ENCODE data around the gene MTA2. TPM values are rescaled to one million over a fixed set of nuclear protein-coding genes. Genes with fewer than 3 reads are reported as not detected.

MTA2 gene
- total RNA-seq, 4 donors from 2014 or later: 37.9 to 120 (median 78.2) TPM

DNA sequence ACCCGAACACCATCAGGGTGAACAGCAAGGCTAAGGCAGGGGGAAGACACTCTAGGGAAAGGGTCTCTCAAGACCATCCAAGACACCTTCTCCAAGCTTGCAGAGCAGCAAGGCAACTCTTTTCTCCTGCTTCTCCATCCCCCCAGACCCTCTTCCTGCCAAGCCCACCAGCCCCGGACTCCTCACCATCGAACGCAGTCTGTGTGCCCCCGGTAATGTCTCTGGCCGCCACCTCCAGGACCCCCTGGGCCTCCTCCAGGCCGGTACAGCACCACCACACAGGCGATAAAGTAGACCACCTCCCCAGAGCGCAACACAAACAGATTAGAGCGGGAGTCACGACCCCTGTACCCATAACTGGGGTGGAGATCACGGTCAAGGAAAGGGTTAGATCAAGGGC is 7.1 kb upstream of the MTA2 start:
- Histone ChIP-seq H3K36me3 (no peaks in the 10 kb centered on the region), H3K4me1 (peaks cover 0 to 10% of the 10 kb centered on the region in 2 donors), H3K4me3 (no peak overlapping the region), H3K27me3 (no peaks in the 10 kb centered on the region), H3K27ac (no peak overlapping the region), H3K9me3 (no peaks in the 10 kb centered on the region)
- intact Hi-C loops (cut with DNase I; ENCODE audit: low total_unique reads): no loop called here
- TF ChIP-seq, protein P1, sequence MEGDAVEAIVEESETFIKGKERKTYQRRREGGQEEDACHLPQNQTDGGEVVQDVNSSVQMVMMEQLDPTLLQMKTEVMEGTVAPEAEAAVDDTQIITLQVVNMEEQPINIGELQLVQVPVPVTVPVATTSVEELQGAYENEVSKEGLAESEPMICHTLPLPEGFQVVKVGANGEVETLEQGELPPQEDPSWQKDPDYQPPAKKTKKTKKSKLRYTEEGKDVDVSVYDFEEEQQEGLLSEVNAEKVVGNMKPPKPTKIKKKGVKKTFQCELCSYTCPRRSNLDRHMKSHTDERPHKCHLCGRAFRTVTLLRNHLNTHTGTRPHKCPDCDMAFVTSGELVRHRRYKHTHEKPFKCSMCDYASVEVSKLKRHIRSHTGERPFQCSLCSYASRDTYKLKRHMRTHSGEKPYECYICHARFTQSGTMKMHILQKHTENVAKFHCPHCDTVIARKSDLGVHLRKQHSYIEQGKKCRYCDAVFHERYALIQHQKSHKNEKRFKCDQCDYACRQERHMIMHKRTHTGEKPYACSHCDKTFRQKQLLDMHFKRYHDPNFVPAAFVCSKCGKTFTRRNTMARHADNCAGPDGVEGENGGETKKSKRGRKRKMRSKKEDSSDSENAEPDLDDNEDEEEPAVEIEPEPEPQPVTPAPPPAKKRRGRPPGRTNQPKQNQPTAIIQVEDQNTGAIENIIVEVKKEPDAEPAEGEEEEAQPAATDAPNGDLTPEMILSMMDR (IDR thresholded peaks at IDR 0.05): no peak
- TF ChIP-seq POLR2A (IDR thresholded peaks at IDR 0.05): no peak
- DNase-seq: no peak

DNA sequence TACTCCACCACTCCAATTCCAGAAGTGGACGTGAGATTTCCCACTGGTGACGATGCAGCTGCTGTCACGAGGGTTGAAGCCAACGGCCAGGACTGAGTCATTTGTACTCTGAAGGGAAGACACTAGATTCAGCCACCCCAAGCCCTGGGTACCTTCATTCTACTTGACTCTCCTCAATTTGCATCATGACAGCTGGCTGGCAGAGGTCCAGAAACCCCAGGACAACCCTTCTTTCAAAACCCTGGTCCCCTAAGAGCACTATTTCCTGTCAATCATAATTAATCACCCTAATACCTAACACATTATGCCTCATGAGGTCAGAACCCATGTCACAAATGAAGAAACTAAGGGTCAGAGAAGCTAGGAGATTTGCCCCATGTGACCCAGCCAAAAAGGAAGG is 6.0 kb upstream of the MTA2 start:
- peaks cover 0 to 14% of the 10 kb centered on the region in 2 donors for H3K4me1 ChIP-seq
- intact Hi-C loops (cut with DNase I; ENCODE audit: low total_unique reads): no loop called here

DNA sequence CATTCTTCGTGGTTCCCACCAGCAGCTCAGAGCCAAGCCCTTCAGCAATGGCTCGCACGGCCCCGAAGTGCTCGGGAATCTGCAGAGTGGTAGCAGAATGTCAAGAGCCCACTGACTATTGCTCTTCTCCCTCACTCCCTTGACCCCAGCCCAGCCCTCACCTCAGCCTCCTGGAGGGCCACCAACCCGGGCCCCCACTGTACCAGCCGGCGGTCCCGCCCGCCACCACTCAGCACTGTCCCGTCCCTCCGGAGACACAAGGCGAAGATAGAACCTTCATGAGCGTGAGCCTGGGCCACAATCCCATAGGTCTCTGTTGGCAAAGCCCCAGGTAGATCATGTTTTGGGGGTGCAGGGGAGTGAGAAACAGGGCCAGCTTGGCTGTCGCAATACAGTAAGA is 4.2 kb upstream of the MTA2 start:
- no peaks in the 10 kb centered on the region for H3K9me3 ChIP-seq
- no peaks in the 10 kb centered on the region for H3K36me3 ChIP-seq
- no peaks in the 10 kb centered on the region for H3K27me3 ChIP-seq
- no peak for TF ChIP-seq POLR2A (IDR thresholded peaks at IDR 0.05)
- TF ChIP-seq, protein P1 (IDR thresholded peaks at IDR 0.05): no peak
- H3K4me1 ChIP-seq: peaks cover 0 to 7% of the 10 kb centered on the region in 2 donors
- no peak for DNase-seq
- intact Hi-C loops (cut with DNase I; ENCODE audit: low total_unique reads): no loop called here
- H3K27ac ChIP-seq: no peak overlapping the region
- no peak overlapping the region for H3K4me3 ChIP-seq

More for the DNA sequence above, 6.0 kb upstream of the MTA2 start:
- H3K9me3 ChIP-seq: no peaks in the 10 kb centered on the region
- TF ChIP-seq, protein P1 (IDR thresholded peaks at IDR 0.05): no peak
- no peaks in the 10 kb centered on the region for H3K36me3 ChIP-seq
- DNase-seq: no peak
- no peaks in the 10 kb centered on the region for H3K27me3 ChIP-seq
- no peak overlapping the region for H3K4me3 ChIP-seq
- H3K27ac ChIP-seq: no peak overlapping the region

DNA sequence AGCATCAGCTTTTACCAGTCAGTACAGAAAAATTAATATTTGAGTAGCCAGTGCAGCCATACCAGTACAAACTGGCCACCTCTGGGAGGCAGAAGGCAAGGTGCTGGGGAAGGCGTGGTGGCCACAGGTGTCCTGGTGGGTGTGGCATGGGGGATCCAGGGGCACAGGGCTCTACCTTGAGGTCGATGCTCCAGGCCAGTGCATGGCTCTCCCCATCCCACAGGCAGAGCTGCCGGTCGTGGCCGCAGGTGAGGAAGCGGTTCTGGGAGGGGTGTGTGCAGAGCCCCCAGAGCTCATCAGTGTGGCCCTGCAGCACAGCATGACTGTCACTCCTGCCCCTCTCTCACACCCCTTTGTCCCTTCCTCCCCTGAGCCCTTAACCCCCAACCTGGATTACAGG is 3.8 kb upstream of the MTA2 start:
- peaks cover 0 to 4% of the 10 kb centered on the region in 2 donors for H3K4me1 ChIP-seq
- H3K36me3 ChIP-seq: no peaks in the 10 kb centered on the region
- DNase-seq: no peak
- no peak overlapping the region for H3K4me3 ChIP-seq
- TF ChIP-seq, protein P1 (IDR thresholded peaks at IDR 0.05): no peak
- no peak for TF ChIP-seq POLR2A (IDR thresholded peaks at IDR 0.05)
- no peaks in the 10 kb centered on the region for H3K27me3 ChIP-seq
- intact Hi-C loops (cut with DNase I; ENCODE audit: low total_unique reads): no loop called here
- H3K27ac ChIP-seq: no peak overlapping the region
- no peaks in the 10 kb centered on the region for H3K9me3 ChIP-seq

DNA sequence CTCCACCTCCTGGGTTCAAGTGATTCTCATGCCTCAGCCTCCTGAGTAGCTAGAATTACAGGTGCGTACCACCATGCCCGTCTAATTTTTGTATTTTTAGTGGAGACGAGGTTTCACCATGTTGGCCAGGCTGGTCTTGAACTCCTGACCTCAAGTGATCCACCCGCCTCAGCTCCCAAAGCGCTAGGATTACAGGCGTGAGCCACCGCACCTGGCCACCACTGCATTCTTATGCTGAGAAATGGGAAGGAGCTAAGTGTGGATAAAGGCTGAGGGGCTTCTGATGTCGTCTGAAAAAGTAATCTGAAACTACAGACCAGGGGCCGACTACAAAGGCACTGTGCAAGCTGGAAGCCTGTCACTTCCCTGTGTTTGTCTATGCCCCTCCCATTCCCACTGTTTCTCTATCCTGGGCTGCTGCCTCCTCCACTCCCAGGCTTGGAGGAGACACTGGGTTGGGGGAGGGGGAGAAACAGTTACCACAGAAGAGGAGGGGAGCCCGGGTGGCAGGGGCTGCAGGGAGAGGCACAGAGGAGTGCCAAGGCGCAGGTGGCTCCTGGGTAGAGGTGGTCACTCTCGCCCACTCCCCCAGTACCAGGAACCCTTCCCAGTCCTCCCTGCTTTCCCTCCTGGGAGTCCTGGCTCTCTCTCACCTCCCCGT is 2.9 kb upstream of the MTA2 start:
- DNase-seq: no peak
- Histone ChIP-seq H3K36me3 (no peaks in the 10 kb centered on the region), H3K27ac (no peak overlapping the region), H3K27me3 (no peaks in the 10 kb centered on the region), H3K4me3 (no peak overlapping the region), H3K9me3 (no peaks in the 10 kb centered on the region), H3K4me1 (peaks cover 7 to 9% of the 10 kb centered on the region in 2 donors)
- no peak for TF ChIP-seq POLR2A (IDR thresholded peaks at IDR 0.05)
- TF ChIP-seq, protein P1 (IDR thresholded peaks at IDR 0.05): no peak
- intact Hi-C loops (cut with DNase I; ENCODE audit: low total_unique reads): no loop called here

Measured in uterus (tissue), 4 donors.